Hepatocyte (in vitro differentiated cells): ENCODE data around the gene EFCAB7. TPM values are rescaled to one million over a fixed set of nuclear protein-coding genes. Genes with fewer than 3 reads are reported as not detected.

Source experiments
- DNase-seq: peaks from one replicate; pipeline ENCODE4 v3.0.0-alpha.2; 2016; ENCODE audit warnings: low spot score
- H2AFZ ChIP-seq: fragments of 200-600 bp; sonication (generic); 2 replicates; pipeline ENCODE4 v1.6.0; 2016; ENCODE audit warnings: antibody characterized with exemption, mild to moderate bottlenecking
- H3K27ac ChIP-seq: fragments of 200-600 bp; sonication (generic); 2 replicates; pipeline ENCODE4 v1.5.1; 2016; ENCODE audit warnings: mild to moderate bottlenecking
- H3K27me3 ChIP-seq: fragments of 200-600 bp; sonication (generic); 2 replicates; pipeline ENCODE4 v1.6.1; 2016
- H3K36me3 ChIP-seq: fragments of 200-600 bp; sonication (generic); replicated peaks from 2 replicates; pipeline ENCODE4 v1.5.1; 2016; ENCODE audit warnings: low read depth; ENCODE audit not compliant: insufficient read depth
- H3K4me1 ChIP-seq: fragments of 200-600 bp; sonication (generic); 2 replicates; pipeline ENCODE4 v1.5.1; 2016; ENCODE audit warnings: mild to moderate bottlenecking, moderate library complexity; ENCODE audit not compliant: insufficient read depth
- H3K4me2 ChIP-seq: fragments of 200-600 bp; sonication (generic); 2 replicates; pipeline ENCODE4 v1.6.0; 2016
- H3K4me3 ChIP-seq: fragments of 200-600 bp; sonication (generic); 2 replicates; pipeline ENCODE4 v1.5.1; 2016; ENCODE audit warnings: mild to moderate bottlenecking
- H3K79me2 ChIP-seq: fragments of 200-600 bp; sonication (generic); 2 replicates; pipeline ENCODE4 v1.6.0; 2017; ENCODE audit warnings: mild to moderate bottlenecking
- H3K9me2 ChIP-seq: fragments of 200-600 bp; sonication (generic); replicated peaks from 2 replicates; pipeline ENCODE4 v1.6.0; 2017; ENCODE audit warnings: mild to moderate bottlenecking; ENCODE audit not compliant: insufficient read depth
- H3K9me3 ChIP-seq: fragments of 200-600 bp; sonication (generic); 2 replicates; pipeline ENCODE4 v1.5.1; 2016; ENCODE audit warnings: low read depth, mild to moderate bottlenecking
- H4K20me1 ChIP-seq: fragments of 200-600 bp; sonication (generic); 2 replicates; pipeline ENCODE4 v1.6.0; 2016; ENCODE audit warnings: mild to moderate bottlenecking; ENCODE audit not compliant: insufficient read depth, poor library complexity, severe bottlenecking
- EZH2 ChIP-seq: fragments of 200-600 bp; sonication (generic); IDR thresholded peaks from 2 replicates; pipeline ENCODE4 v1.6.1; 2016; ENCODE audit warnings: antibody characterized with exemption, mild to moderate bottlenecking, borderline replicate concordance
- EZH2phosphoT487 ChIP-seq: fragments of 200-600 bp; sonication (generic); IDR thresholded peaks from one replicate; pipeline ENCODE4 v1.6.1; 2018; ENCODE audit warnings: antibody characterized with exemption, mild to moderate bottlenecking, low read depth, moderate library complexity; ENCODE audit not compliant: unreplicated experiment, severe bottlenecking
- WGBS: methylation state at CpG from one replicate; pipeline ENCODE4 v1.1.6; 2016; ENCODE audit warnings: low lambda C conversion rate; ENCODE audit errors: missing lambda C conversion rate; 5-methylcytosine and 5-hydroxymethylcytosine counted together
- polyA plus RNA-seq: library from polyadenylated mRNA; unstranded; fragments of >200 nt; fragmentation: Nextera tagmentation; extraction: Ambion mirVana; gene quantifications from 2 replicates; pipeline ENCODE4 v1.2.1, GENCODE V29; 2016
- total RNA-seq: library from RNA; depleted of rRNA; stranded (reverse); fragments of >200 nt; gene quantifications from 2 replicates; pipeline ENCODE4 v1.2.3, GENCODE V29; 2014
- TF ChIP-seq, protein P1 (sequence below): fragments of 200-600 bp; sonication (generic); IDR thresholded peaks from 2 replicates; pipeline ENCODE4 v1.5.1; 2016; ENCODE audit warnings: antibody characterized with exemption, mild to moderate bottlenecking; ENCODE audit not compliant: poor library complexity

The EFCAB7 gene
- total and polyA plus RNA-seq, 2 experiments from 2014 or later = 4.3 to 7.9 TPM

DNA sequence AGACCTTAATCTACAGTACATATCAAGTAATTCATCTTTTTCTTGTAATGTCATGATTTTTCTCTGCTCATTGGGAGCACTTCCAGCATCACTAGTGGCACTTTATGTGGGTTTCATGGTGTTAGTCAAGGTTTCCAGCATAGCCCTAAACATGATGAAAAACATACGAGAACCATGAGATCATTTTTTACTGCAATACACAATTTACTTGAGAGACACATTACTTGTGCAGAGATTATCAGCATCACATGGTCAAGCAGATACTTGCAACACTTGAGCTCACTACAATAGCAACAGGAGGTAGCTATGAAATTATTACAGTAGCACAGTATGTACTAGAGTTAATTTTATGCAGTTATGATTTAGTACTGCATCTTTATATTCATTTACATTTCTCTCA is 36.7 kb upstream of the EFCAB7 start:
- Histone ChIP-seq H3K4me3 (no peak overlapping the region), H3K4me2 (no peak overlapping the region), H3K4me1 (no peaks in the 10 kb centered on the region), H3K9me2 (no peaks in the 10 kb centered on the region), H2AFZ (no peak overlapping the region), H3K27me3 (no peaks in the 10 kb centered on the region), H3K36me3 (no peaks in the 10 kb centered on the region), H3K79me2 (no peaks in the 10 kb centered on the region), H4K20me1 (no peaks in the 10 kb centered on the region), H3K9me3 (no peaks in the 10 kb centered on the region), H3K27ac (no peak overlapping the region)
- DNase-seq = no peak
- 86% methylated on average over 1 of the region's 1 CpG for WGBS
- TF ChIP-seq, protein P1, sequence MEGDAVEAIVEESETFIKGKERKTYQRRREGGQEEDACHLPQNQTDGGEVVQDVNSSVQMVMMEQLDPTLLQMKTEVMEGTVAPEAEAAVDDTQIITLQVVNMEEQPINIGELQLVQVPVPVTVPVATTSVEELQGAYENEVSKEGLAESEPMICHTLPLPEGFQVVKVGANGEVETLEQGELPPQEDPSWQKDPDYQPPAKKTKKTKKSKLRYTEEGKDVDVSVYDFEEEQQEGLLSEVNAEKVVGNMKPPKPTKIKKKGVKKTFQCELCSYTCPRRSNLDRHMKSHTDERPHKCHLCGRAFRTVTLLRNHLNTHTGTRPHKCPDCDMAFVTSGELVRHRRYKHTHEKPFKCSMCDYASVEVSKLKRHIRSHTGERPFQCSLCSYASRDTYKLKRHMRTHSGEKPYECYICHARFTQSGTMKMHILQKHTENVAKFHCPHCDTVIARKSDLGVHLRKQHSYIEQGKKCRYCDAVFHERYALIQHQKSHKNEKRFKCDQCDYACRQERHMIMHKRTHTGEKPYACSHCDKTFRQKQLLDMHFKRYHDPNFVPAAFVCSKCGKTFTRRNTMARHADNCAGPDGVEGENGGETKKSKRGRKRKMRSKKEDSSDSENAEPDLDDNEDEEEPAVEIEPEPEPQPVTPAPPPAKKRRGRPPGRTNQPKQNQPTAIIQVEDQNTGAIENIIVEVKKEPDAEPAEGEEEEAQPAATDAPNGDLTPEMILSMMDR = no peak
- TF ChIP-seq EZH2phosphoT487 (no peak), EZH2 (no peak)

GRCh38 chr1:63487336-63488065 is 35.8 kb upstream of the EFCAB7 start:
- Histone ChIP-seq H3K4me1 (no peaks in the 10 kb centered on the region), H3K9me2 (no peaks in the 10 kb centered on the region), H3K4me2 (peak overlapping the region; percentile 12), H2AFZ (no peak overlapping the region), H4K20me1 (no peaks in the 10 kb centered on the region), H3K79me2 (no peaks in the 10 kb centered on the region), H3K36me3 (no peaks in the 10 kb centered on the region), H3K27me3 (no peaks in the 10 kb centered on the region), H3K9me3 (no peaks in the 10 kb centered on the region), H3K4me3 (no peak overlapping the region), H3K27ac (no peak overlapping the region)
- DNase-seq = peak; percentile 9
- TF ChIP-seq, protein P1 = no peak
- no peak for TF ChIP-seq EZH2phosphoT487
- no peak for TF ChIP-seq EZH2
- WGBS = 56% methylated on average over 8 of the region's 8 CpGs

DNA sequence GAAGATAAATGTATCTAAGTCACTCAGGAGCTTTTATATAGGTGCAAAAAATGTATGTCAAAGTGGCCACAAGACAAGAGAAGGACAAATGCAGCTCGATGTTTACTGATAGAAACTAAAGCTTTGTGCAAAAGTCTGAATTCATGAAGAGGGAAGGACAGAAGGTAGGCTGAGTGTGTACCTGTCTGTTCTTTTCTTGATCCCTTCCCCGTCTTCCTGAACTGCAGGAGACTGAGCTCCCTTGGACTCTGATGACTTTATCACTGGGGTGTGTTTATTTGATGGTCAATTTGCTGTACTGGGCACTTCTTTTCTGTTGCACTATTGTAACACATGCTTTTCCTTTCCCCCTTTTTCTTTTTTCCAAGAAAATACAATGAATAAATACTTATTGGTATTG is 25.7 kb upstream of the EFCAB7 start:
- WGBS = 88% methylated on average over 2 of the region's 2 CpGs
- no peaks in the 10 kb centered on the region for H3K27me3 ChIP-seq

More for the DNA sequence above, 25.7 kb upstream of the EFCAB7 start:
- Histone ChIP-seq H3K27ac (no peak overlapping the region), H3K36me3 (no peaks in the 10 kb centered on the region), H2AFZ (no peak overlapping the region), H3K9me3 (no peaks in the 10 kb centered on the region), H3K79me2 (no peaks in the 10 kb centered on the region), H4K20me1 (no peaks in the 10 kb centered on the region), H3K9me2 (no peaks in the 10 kb centered on the region), H3K4me3 (no peak overlapping the region), H3K4me1 (no peaks in the 10 kb centered on the region), H3K4me2 (no peak overlapping the region)
- TF ChIP-seq EZH2 = no peak
- TF ChIP-seq EZH2phosphoT487 = no peak
- TF ChIP-seq, protein P1 = no peak
- DNase-seq = no peak
